ENCODE measurements around the gene EIPR1. TPM values are rescaled to one million over a fixed set of nuclear protein-coding genes. Genes with fewer than 3 reads are reported as not detected.

EIPR1 gene
- polyA plus RNA-seq, 1 donor (not counting 4 experiments of a cell fraction or from before 2014, with no cell fraction given), result 44.3 TPM

DNA sequence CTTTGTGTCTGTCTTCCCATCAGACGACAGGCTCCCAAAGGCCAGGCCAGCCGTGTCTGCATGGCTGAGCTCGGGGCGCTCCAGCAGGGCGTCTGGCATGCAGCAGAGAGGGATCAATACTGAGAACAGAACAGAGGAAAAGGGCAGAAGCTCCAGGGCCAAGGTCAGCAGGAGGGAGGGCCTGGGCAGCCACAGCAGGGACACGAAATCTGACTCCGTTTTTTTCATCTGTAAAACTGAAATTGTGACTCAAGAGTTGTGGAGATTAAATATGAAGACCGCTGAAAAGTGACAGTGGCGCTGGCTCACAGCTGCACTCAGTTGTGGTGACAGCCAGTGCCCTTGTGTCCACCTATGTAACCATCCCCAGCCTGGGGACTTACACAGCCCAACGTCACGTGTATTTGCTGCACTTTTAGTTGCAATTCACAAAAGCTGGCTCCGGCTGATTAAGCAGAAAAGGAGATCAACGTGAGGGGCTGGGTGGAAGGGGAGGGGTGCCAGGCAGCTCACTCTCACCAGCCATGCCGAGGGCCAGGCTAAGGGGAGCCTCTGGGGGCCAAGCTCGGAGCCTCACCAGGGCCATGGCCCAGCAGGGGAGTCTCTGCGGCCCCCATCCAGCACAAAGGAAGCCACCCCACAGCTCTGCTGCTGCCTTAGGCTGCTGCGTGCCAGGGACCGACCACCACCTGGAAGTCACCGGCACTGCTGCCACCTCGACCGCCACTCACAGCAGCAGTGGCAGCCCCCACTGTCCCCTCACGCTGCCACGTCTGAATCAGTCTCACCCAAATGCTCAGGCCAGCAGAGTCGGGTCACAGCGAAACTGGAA lies 74.7 kb downstream of the EIPR1 start:
- no peak overlapping the region for H3K9ac ChIP-seq (ENCODE audit: control insufficient read depth, extremely low read depth, insufficient read depth, low read length)
- no peaks in the 10 kb centered on the region for H3K9me1 ChIP-seq (ENCODE audit: control insufficient read depth, extremely low read depth, insufficient read depth, low read length)
- H4K20me1 ChIP-seq (ENCODE audit: control insufficient read depth, extremely low read depth, insufficient read depth, low read length), result peaks cover 3% of the 10 kb centered on the region
- peak overlapping the region; percentile 30 for H3K4me2 ChIP-seq (ENCODE audit: control insufficient read depth, extremely low read depth, insufficient read depth, low read depth, low read length)
- no peaks in the 10 kb centered on the region for H3K27me3 ChIP-seq (ENCODE audit: control insufficient read depth, extremely low read depth, insufficient read depth, low read length)
- no peaks in the 10 kb centered on the region for H3K79me2 ChIP-seq (ENCODE audit: control insufficient read depth, insufficient read depth, low read length)
- H3K4me3 ChIP-seq (ENCODE audit: control insufficient read depth in 2 of 3, extremely low read depth in 1 of 3, insufficient read depth in 2 of 3, low read depth in 1 of 3, low read length in 3 of 3), result no peak overlapping the region
- no peak overlapping the region for H3K27ac ChIP-seq (ENCODE audit: control insufficient read depth, insufficient read depth, low read length)
- dilution Hi-C loops (cut with MboI; ENCODE audit: extremely low pct_ligation_motif_present, low sequenced_read_pairs), result no loop called here
- FAIRE-seq, result no peak
- H3K4me1 ChIP-seq (ENCODE audit: control insufficient read depth, extremely low read depth, insufficient read depth, low read length), result peaks cover 2% of the 10 kb centered on the region
- DNase-seq (ENCODE audit: low read depth, low spot score), result no peak
- no peak for TF ChIP-seq EZH2 (IDR thresholded peaks at IDR 0.05; ENCODE audit: low read length)
- TF ChIP-seq, protein P1, sequence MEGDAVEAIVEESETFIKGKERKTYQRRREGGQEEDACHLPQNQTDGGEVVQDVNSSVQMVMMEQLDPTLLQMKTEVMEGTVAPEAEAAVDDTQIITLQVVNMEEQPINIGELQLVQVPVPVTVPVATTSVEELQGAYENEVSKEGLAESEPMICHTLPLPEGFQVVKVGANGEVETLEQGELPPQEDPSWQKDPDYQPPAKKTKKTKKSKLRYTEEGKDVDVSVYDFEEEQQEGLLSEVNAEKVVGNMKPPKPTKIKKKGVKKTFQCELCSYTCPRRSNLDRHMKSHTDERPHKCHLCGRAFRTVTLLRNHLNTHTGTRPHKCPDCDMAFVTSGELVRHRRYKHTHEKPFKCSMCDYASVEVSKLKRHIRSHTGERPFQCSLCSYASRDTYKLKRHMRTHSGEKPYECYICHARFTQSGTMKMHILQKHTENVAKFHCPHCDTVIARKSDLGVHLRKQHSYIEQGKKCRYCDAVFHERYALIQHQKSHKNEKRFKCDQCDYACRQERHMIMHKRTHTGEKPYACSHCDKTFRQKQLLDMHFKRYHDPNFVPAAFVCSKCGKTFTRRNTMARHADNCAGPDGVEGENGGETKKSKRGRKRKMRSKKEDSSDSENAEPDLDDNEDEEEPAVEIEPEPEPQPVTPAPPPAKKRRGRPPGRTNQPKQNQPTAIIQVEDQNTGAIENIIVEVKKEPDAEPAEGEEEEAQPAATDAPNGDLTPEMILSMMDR (optimal IDR thresholded peaks at IDR 0.05 in 1 of 3, IDR thresholded peaks at IDR 0.05 in 1 of 3, conservative IDR thresholded peaks at IDR 0.05 in 1 of 3; ENCODE audit: extremely low read depth in 1 of 3, insufficient read depth in 2 of 3, low read length in 3 of 3), result no peak
- no peaks in the 10 kb centered on the region for H3K9me3 ChIP-seq (ENCODE audit: control insufficient read depth, low read depth, low read length)
- no peak overlapping the region for H2AFZ ChIP-seq (ENCODE audit: control insufficient read depth, low read length)
- peaks cover 0 to 13% of the 10 kb centered on the region in 2 experiments for H3K36me3 ChIP-seq (ENCODE audit: control insufficient read depth in 2 of 2, extremely low read depth in 1 of 2, insufficient read depth in 2 of 2, low read length in 2 of 2)

DNA sequence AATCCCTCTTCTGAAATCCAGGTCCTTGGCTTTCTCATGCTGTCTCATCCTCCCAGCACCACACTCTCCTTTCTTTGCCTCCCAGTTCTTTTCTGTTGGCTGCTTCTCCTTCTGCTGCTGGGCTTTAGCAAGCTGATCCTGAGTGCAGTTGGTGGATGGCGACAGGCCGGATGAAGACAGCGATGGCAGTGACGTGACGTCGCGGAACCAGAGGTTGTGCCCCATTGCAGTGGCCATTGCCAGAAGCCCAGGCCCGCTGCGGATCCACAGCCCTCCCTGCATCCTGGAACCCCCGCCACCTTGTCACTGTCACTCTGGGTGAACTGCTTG lies 75.2 kb downstream of the EIPR1 start:
- no peak overlapping the region for H3K9ac ChIP-seq (ENCODE audit: control insufficient read depth, extremely low read depth, insufficient read depth, low read length)
- peaks cover 0 to 13% of the 10 kb centered on the region in 2 experiments for H3K36me3 ChIP-seq (ENCODE audit: control insufficient read depth in 2 of 2, extremely low read depth in 1 of 2, insufficient read depth in 2 of 2, low read length in 2 of 2)
- no peak overlapping the region for H3K27ac ChIP-seq (ENCODE audit: control insufficient read depth, insufficient read depth, low read length)
- H3K9me3 ChIP-seq (ENCODE audit: control insufficient read depth, low read depth, low read length), result no peaks in the 10 kb centered on the region
- dilution Hi-C loops (cut with MboI; ENCODE audit: extremely low pct_ligation_motif_present, low sequenced_read_pairs), result no loop called here
- H3K27me3 ChIP-seq (ENCODE audit: control insufficient read depth, extremely low read depth, insufficient read depth, low read length), result no peaks in the 10 kb centered on the region
- no peak overlapping the region for H3K4me3 ChIP-seq (ENCODE audit: control insufficient read depth in 2 of 3, extremely low read depth in 1 of 3, insufficient read depth in 2 of 3, low read depth in 1 of 3, low read length in 3 of 3)
- no peaks in the 10 kb centered on the region for H3K9me1 ChIP-seq (ENCODE audit: control insufficient read depth, extremely low read depth, insufficient read depth, low read length)
- no peaks in the 10 kb centered on the region for H3K79me2 ChIP-seq (ENCODE audit: control insufficient read depth, insufficient read depth, low read length)
- no peak overlapping the region for H3K4me2 ChIP-seq (ENCODE audit: control insufficient read depth, extremely low read depth, insufficient read depth, low read depth, low read length)
- DNase-seq (ENCODE audit: low read depth, low spot score) (no peak), FAIRE-seq (no peak)
- peaks cover 2% of the 10 kb centered on the region for H3K4me1 ChIP-seq (ENCODE audit: control insufficient read depth, extremely low read depth, insufficient read depth, low read length)
- H4K20me1 ChIP-seq (ENCODE audit: control insufficient read depth, extremely low read depth, insufficient read depth, low read length), result peaks cover 3% of the 10 kb centered on the region
- H2AFZ ChIP-seq (ENCODE audit: control insufficient read depth, low read length), result no peak overlapping the region
- TF ChIP-seq EZH2 (IDR thresholded peaks at IDR 0.05; ENCODE audit: low read length), result no peak
- TF ChIP-seq, protein P1 (optimal IDR thresholded peaks at IDR 0.05 in 1 of 3, IDR thresholded peaks at IDR 0.05 in 1 of 3, conservative IDR thresholded peaks at IDR 0.05 in 1 of 3; ENCODE audit: extremely low read depth in 1 of 3, insufficient read depth in 2 of 3, low read length in 3 of 3), result no peak
